Epithelial cell of proximal tubule (primary cell): ENCODE results near the gene RELT. TPM values are rescaled to one million over a fixed set of nuclear protein-coding genes. Genes with fewer than 3 reads are reported as not detected.

Experiments
- DNase-seq: peaks from one replicate; pipeline ENCODE4 v3.0.0-alpha.2; 2011; ENCODE audit warnings: low read depth
- H3K4me3 ChIP-seq: 2 replicates; pipeline ENCODE4 v1.5.1; 2011; ENCODE audit warnings: low read depth, mild to moderate bottlenecking, low read length
- total RNA-seq: library from RNA; depleted of rRNA; stranded (reverse); fragments of >200 nt; gene quantifications from 2 replicates; pipeline ENCODE4 v1.2.3, GENCODE V29; 2015
- TF ChIP-seq, protein P1 (sequence below): conservative IDR thresholded peaks from 2 replicates; pipeline ENCODE4 v1.5.1; 2012; ENCODE audit warnings: low read depth, mild to moderate bottlenecking, low read length

The RELT gene
- total RNA-seq, 1 donor from 2014 or later: 9.1 TPM

DNA sequence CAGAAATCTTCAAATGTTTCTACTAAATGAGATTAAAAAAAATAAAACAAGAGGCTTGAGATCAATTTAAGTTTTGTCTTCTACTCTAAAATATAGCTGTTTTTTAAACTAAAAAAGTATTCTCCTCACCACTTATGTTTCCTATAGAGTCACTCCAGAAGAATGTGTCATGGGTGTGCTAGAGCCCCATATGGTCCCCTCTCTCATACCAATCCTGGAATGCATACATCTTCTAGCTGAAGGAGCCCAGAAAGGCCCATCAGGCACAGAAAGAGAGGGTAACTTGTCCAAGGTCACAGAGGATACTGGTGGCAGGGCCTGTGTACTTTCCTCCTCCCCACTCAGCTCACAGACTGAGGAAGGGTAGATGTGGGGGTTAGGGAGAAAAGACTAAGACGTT, 34.4 kb downstream of the RELT start:
- no peak overlapping the region for H3K4me3 ChIP-seq
- no peak for DNase-seq
- TF ChIP-seq, protein P1, sequence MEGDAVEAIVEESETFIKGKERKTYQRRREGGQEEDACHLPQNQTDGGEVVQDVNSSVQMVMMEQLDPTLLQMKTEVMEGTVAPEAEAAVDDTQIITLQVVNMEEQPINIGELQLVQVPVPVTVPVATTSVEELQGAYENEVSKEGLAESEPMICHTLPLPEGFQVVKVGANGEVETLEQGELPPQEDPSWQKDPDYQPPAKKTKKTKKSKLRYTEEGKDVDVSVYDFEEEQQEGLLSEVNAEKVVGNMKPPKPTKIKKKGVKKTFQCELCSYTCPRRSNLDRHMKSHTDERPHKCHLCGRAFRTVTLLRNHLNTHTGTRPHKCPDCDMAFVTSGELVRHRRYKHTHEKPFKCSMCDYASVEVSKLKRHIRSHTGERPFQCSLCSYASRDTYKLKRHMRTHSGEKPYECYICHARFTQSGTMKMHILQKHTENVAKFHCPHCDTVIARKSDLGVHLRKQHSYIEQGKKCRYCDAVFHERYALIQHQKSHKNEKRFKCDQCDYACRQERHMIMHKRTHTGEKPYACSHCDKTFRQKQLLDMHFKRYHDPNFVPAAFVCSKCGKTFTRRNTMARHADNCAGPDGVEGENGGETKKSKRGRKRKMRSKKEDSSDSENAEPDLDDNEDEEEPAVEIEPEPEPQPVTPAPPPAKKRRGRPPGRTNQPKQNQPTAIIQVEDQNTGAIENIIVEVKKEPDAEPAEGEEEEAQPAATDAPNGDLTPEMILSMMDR: no peak

DNA sequence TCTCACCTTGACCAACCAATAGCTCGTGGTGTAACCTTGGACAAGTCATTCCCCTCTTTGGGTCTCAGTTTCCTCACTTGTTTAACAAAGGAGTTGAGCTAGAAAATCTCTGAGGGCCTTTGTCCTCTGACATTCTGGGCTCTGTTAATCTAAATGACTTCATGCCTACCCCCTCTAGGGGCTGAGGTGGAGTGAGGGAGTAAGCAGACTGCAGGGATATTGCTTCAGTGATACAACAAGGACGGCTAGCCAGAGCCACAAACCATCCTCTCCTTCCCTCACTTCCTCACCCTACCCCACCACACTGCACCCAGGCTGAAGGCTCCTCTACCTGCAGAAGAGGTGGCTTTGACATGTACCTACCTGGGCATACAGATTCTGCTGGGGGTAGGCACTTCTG, 34.8 kb downstream of the RELT start:
- no peak overlapping the region for H3K4me3 ChIP-seq
- DNase-seq: no peak
- TF ChIP-seq, protein P1: no peak

DNA sequence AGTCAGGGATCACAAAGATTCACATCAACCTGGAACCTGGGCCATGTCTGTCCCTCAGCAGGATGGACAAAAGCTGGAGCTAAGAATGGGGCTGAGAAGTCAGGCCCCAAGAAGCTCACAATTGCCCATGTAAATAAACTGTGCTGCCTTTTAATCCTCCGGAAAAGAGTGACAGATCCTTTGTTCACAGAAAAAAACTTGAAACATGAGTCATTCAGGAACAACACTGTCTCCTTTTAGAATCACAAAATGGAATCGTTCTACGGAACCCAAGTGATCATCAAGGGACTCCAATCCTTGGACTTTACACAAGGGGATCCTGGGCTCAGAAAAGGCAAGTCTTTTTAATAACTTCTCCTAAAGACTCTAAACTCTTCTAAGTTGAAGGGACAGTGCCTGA, 36.1 kb downstream of the RELT start:
- DNase-seq: no peak
- no peak overlapping the region for H3K4me3 ChIP-seq
- TF ChIP-seq, protein P1: no peak

DNA sequence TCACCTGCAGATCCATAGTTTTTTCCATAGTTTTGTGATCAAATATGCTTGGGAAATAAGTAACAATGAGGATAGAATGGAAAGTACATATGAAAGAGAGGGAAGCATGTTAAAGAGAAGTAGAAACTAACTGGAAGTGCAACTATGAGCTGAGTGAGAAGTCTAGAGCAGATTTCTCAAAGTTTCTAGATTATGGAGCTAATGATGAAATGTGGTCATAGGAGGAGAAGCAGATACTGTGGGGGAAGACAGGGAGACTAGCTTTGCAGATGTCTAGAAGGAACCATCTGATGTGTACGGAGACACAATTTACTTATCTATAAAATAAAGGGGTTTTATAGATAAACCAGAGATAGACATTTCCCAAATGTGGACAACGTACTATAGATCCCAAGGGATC, 37.1 kb downstream of the RELT start:
- no peak overlapping the region for H3K4me3 ChIP-seq
- TF ChIP-seq, protein P1: no peak
- DNase-seq: no peak

DNA sequence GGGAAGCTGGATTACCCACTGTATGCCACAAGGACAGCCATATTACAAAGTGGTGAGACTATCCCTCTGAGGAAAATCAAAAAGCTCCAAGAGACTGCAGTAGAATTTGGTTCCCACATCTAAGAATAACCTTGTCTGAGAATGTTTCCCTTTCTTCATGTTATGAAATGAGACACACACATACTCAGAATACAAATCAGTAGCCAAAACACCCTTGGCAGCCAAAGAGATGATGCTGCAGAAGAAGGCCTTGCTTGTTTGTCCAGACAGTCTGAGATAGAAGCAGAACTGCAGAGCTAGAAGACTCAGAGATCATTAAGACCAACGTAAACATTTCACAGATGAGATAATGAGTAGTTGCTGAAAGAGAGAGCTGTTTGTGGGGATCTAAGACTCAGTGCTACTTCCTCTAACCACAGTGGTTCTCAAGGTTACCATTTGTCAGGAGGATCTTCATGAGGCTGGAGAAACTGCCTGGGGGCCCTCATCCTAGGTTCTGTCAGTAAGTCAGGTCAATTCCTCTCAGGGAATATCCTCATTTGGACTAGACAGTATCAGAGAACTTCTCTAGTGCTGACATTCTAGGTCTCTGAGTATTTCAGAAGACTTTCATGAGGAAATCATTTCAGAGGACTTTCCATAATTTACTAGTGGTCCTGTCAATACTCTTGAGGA, 38.9 kb downstream of the RELT start:
- DNase-seq: no peak
- TF ChIP-seq, protein P1: no peak
- H3K4me3 ChIP-seq: no peak overlapping the region

DNA sequence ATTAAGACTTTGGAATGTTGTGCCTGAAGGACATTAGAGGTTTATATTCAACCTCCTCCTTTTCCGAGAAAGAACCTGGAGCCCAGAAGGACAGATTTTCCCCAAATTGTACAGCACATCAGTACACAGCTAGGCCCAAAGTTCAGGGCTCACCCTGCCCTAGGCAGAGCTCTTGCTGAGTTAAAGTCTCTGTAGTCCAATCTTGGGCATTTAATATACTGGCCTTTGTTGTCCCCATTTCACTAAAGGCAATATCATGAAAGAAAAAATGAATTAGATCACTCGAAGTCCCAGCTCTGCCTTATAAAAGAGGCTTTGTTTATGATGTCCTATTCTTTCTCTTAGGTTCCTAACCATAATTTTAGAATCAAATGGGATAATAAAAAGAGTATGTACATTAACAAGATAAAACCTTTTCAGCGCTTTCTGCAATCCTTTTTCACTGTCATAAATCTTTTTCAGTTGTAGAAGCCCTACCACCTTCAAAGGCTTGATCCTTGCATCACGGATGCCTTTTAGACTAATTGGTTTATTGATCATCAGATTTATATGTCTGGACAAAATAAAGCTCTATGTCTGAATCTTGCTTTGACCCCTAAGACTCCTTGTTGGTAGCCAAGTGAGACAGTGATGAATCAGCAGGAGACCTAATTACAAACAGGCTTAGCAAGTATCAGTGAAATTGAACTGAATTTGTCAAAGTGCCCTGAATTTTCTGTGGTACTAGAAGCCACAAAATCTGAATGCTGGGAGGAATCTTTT, 39.8 kb downstream of the RELT start:
- DNase-seq: no peak
- H3K4me3 ChIP-seq: no peak overlapping the region
- TF ChIP-seq, protein P1: no peak

DNA sequence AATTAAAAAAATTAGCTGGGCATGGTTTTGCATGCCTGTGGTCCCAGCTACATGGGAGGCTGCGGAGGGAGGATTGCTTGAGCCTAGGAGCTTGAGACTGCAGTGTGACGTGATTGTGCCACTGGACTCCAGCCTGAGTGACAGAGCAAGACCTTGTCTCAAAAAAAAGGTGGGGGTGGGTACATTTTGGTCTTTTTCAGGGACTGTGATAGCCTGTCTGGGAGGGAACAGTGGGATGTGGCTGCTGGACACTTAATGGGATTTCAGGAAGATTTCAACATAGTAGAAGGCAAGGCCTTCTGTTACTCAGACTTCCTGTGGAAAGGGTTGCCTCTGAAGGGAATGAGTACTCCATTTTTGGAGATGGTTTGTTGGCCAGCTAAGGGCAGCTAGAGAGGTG, 40.6 kb downstream of the RELT start:
- TF ChIP-seq, protein P1: no peak
- no peak overlapping the region for H3K4me3 ChIP-seq
- no peak for DNase-seq
